ENCODE measurements around the gene SEMA3C. TPM values are rescaled to one million over a fixed set of nuclear protein-coding genes. Genes with fewer than 3 reads are reported as not detected.

Gene SEMA3C
- total RNA-seq, 1 experiment from 2014 or later: 13.3 TPM

GRCh38 chr7:80740778-80741545, 177.9 kb downstream of the SEMA3C start:
- H3K27me3 ChIP-seq (replicated peaks; ENCODE audit: insufficient read depth, low read depth, low read length, poor library complexity): no peaks in the 10 kb centered on the region
- no peak overlapping the region for H3K27ac ChIP-seq (ENCODE audit: low read depth, low read length, poor library complexity, severe bottlenecking)
- no peaks in the 10 kb centered on the region for H3K36me3 ChIP-seq (ENCODE audit: insufficient read depth, low read length, poor library complexity, severe bottlenecking)
- no peak overlapping the region for H3K4me3 ChIP-seq (ENCODE audit: low read depth, low read length, poor library complexity, severe bottlenecking)
- intact Hi-C loops (cut with micrococcal nuclease; ENCODE audit: unreplicated experiment): no loop called here
- BruUV-seq (replicated peaks): no TSS peak
- ChIA-PET CTCF (no interaction called here), POLR2A (ENCODE audit: low non-redundant PET) (no interaction called here)
- TF ChIP-seq CTCF (conservative IDR thresholded peaks at IDR 0.05; ENCODE audit: low read depth, low read length): no peak
- TF ChIP-seq EZH2 (IDR thresholded peaks at IDR 0.05; ENCODE audit: borderline replicate concordance, low read depth, low read length, poor library complexity, severe bottlenecking): no peak
- no peaks in the 10 kb centered on the region for H3K9me3 ChIP-seq (ENCODE audit: low read depth, low read length, poor library complexity, severe bottlenecking)
- DNase-seq (ENCODE audit: low spot score): no peak
- H3K4me1 ChIP-seq (ENCODE audit: insufficient read depth, low read length, poor library complexity, severe bottlenecking): no peaks in the 10 kb centered on the region

GRCh38 chr7:80736371-80737125, 182.3 kb downstream of the SEMA3C start:
- intact Hi-C loops (cut with micrococcal nuclease; ENCODE audit: unreplicated experiment): no loop called here
- H3K36me3 ChIP-seq (ENCODE audit: insufficient read depth, low read length, poor library complexity, severe bottlenecking): no peaks in the 10 kb centered on the region
- BruUV-seq (replicated peaks): no TSS peak
- DNase-seq (ENCODE audit: low spot score): no peak
- no peak overlapping the region for H3K27ac ChIP-seq (ENCODE audit: low read depth, low read length, poor library complexity, severe bottlenecking)
- no peaks in the 10 kb centered on the region for H3K4me1 ChIP-seq (ENCODE audit: insufficient read depth, low read length, poor library complexity, severe bottlenecking)
- H3K9me3 ChIP-seq (ENCODE audit: low read depth, low read length, poor library complexity, severe bottlenecking): no peaks in the 10 kb centered on the region
- TF ChIP-seq EZH2 (IDR thresholded peaks at IDR 0.05; ENCODE audit: borderline replicate concordance, low read depth, low read length, poor library complexity, severe bottlenecking): no peak
- H3K4me3 ChIP-seq (ENCODE audit: low read depth, low read length, poor library complexity, severe bottlenecking): no peak overlapping the region
- H3K27me3 ChIP-seq (replicated peaks; ENCODE audit: insufficient read depth, low read depth, low read length, poor library complexity): no peaks in the 10 kb centered on the region
- ChIA-PET CTCF (no interaction called here), POLR2A (ENCODE audit: low non-redundant PET) (no interaction called here)

- no peak for TF ChIP-seq CTCF (conservative IDR thresholded peaks at IDR 0.05; ENCODE audit: low read depth, low read length)
- POLR2A ChIA-PET (ENCODE audit: low non-redundant PET): no interaction called here
- DNase-seq (ENCODE audit: low spot score): no peak
- intact Hi-C loops (cut with micrococcal nuclease; ENCODE audit: unreplicated experiment): no loop called here
- BruUV-seq (replicated peaks): no TSS peak
- CTCF ChIA-PET: no interaction called here
- no peaks in the 10 kb centered on the region for H3K9me3 ChIP-seq (ENCODE audit: low read depth, low read length, poor library complexity, severe bottlenecking)
- no peaks in the 10 kb centered on the region for H3K4me1 ChIP-seq (ENCODE audit: insufficient read depth, low read length, poor library complexity, severe bottlenecking)
- no peak overlapping the region for H3K27ac ChIP-seq (ENCODE audit: low read depth, low read length, poor library complexity, severe bottlenecking)
- no peaks in the 10 kb centered on the region for H3K36me3 ChIP-seq (ENCODE audit: insufficient read depth, low read length, poor library complexity, severe bottlenecking)
- no peak overlapping the region for H3K4me3 ChIP-seq (ENCODE audit: low read depth, low read length, poor library complexity, severe bottlenecking)
- H3K27me3 ChIP-seq (replicated peaks; ENCODE audit: insufficient read depth, low read depth, low read length, poor library complexity): no peaks in the 10 kb centered on the region
Observed at GRCh38 chr7:80735330-80735729, 183.5 kb downstream of the SEMA3C start.

Data from A673 (cell line).